GM19372 (cell line): ENCODE measurements around the gene ECHS1.
"Not testable (repeated sequence)": the region's sequence is repeated elsewhere in the genome, so short reads cannot be mapped to it uniquely, and the experiment has no call there.

Experiments
- ATAC-seq: cut with Tn5 transposase; IDR thresholded peaks from one replicate; pipeline ENCODE4 v1.9.1; 2021; ENCODE audit warnings: mild to moderate bottlenecking, low read depth, moderate library complexity; ENCODE audit not compliant: unreplicated experiment

The ECHS1 gene

DNA sequence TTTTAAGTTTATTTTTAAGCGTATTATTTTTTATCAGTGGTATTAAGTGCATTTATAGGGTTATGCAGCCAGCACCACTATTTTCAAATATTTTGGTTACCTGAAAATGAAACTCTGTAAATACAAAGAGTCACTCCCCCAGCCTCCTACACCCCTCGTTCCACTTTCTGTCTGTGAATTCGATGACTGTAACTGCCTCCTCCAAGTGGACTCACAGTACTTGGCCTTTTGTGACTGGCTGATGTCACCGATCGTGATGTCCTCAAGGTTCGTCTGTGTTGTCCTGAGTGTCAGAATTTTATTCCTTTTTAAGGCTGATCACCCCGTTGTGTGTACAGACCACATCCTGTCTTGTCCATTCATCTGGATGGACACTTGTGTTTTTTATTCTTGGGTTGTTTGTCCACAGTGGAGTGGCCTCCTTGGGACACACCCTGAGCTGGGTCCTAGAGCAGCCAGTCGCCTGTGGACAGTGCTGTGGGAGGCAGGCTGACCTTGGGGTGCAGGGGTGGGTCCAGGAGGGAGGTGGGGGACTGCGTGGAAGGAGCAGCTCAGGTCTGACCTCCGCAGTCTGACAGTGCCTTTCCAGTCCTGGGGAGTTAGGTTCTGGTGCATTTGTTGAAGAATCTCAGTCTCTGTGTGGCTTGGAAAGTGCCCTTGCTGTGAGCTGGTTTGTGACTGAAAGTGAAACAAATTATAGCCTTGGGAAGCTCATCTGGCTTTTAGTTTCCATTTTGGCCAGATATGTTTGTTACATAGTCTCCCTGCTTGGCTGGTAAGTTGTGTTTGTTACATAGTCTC, 27.7 kb upstream of the ECHS1 start:
- no peak for ATAC-seq

GRCh38 chr10:133399123-133399601, 26.0 kb upstream of the ECHS1 start:
- ATAC-seq, result no peak

DNA sequence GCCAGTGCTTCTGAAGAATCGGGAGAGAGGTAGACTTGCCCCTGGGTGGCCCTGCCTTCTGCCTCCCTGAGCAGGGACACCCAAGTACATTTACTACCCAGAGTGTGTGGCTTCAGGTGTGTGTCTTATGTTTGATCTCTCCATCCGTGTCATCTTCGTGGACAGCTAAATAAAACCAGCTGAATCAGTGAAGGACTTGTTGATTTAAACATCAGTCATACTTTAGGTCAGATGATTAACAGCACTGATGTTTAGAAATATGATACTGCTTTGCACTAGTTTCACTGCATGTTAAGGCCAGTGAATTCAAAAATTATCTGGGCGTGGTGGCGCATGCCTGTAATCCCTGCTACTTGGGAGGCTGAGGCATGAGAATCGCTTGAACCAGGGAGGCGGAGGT, 24.8 kb upstream of the ECHS1 start:
- no peak for ATAC-seq

GRCh38 chr10:133396035-133396624, 23.0 kb upstream of the ECHS1 start:
- ATAC-seq, result no peak

DNA sequence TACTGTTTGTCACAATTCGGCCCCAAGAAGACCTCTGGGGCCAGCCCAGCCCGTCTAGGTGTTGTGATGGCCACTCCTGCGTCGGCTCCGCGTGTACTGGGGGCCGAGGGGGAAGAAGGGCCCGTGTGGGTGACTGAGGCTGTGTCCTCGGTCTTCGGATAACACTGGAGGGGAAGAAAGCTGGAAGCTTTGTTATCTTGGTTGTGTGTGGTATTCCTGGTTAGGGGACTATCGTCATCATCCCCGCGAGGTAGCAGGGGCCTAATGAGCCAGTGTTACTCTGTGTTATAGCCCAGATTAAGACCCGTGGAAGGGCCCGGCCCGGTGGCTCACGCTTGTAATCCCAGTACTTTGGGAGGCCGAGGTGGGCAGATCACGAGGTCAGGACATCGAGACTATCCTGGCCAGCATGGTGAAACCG, 21.7 kb upstream of the ECHS1 start:
- ATAC-seq, result no peak

- peak; percentile 78 for ATAC-seq
Observed at GRCh38 chr10:133394064-133394663, 21.0 kb upstream of the ECHS1 start, which contains the start of gene MTG1. Gene MTG1, plus strand, starts transcription at chr10:133394157. Its CDS starts 64 bp downstream, at chr10:133394221.

DNA sequence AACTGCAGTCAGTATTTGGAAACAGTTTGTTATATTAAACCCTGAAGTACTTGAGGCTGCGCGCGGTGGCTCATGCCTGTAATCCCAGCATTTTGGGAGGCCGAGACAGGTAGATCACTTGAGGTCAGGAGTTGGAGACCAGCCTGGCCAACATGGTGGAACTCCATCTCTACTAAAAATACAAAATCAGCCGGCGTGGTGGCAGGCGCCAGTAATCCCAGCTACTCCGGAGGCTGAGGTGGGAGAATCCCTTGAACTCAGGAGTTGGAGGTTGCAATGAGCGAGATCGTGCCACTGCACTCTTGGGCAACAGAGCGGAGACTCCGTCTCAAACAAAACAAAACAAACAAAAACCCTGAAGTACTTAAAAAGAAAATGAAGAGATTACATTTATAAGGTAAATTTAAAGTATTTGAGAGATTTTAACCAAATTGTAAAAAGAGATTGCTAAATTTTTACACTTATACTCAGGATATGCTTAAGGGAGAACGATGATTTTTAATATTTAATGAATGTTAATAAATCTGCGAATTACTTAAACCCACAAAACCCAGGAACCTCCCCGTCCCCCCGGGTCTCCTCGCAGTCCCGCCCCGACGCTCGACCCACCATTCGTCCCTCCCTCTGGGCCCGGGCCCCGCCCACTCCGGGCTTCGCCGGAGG, 20.4 kb upstream of the ECHS1 start:
- ATAC-seq, result no peak

DNA sequence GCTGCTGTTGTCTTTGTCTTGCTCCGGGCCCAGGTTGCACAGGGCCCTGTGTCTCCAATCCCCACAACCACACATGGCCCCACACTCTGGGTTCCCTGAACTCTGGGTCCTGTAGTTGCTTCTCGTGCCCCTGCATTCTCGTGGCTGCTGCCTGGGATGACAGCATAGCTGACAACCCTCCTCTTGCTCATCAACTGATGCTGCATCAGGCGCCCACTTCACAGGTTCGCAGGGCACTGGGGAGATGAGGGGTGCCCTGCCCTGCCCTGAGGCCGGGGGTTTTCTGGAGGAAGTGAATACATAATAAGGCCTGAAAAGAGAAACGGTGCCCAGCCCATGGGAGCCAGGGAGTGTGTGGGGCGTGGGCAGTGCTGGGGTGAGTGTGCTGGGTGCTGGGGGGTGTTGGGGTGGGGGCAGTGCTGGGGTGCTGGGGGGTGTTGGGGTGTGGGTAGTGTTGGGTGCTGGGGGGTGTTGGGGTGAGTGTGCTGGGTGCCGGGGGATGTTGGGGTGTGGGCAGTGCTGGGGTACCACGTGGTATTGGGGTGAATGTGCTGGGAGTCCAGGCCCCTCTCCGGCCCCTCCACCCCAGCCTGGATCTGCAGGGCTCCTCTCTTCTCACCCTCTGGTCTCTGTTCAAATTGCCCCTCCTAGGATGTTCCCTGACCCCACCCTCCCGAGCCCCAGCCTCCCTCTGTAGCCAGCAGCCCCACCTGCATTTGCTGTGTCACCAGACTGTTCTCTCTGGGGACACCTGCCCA, 18.8 kb upstream of the ECHS1 start:
- ATAC-seq, result no peak

DNA sequence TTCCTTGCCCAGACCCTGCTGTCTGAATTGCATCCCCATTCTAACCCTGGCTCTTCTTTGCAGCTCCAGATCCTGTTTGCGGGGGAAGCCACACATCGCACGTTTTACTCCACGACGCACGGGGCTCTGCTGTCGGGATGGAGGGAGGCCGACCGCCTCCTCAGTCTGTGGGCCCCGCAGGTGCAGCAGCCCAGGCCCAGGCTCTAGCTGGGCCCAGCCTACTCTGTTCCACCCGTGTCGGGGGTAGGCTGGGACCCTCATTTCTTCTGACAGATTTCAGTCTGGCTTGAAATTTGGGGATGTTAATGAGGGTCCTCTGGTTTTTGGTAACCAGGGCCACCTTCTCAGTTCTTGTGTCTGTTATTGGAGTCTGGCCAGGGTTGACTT, 18.1 kb upstream of the ECHS1 start:
- no peak for ATAC-seq

- ATAC-seq, result no peak
Observed at GRCh38 chr10:133390597-133391248, 17.6 kb upstream of the ECHS1 start.

DNA sequence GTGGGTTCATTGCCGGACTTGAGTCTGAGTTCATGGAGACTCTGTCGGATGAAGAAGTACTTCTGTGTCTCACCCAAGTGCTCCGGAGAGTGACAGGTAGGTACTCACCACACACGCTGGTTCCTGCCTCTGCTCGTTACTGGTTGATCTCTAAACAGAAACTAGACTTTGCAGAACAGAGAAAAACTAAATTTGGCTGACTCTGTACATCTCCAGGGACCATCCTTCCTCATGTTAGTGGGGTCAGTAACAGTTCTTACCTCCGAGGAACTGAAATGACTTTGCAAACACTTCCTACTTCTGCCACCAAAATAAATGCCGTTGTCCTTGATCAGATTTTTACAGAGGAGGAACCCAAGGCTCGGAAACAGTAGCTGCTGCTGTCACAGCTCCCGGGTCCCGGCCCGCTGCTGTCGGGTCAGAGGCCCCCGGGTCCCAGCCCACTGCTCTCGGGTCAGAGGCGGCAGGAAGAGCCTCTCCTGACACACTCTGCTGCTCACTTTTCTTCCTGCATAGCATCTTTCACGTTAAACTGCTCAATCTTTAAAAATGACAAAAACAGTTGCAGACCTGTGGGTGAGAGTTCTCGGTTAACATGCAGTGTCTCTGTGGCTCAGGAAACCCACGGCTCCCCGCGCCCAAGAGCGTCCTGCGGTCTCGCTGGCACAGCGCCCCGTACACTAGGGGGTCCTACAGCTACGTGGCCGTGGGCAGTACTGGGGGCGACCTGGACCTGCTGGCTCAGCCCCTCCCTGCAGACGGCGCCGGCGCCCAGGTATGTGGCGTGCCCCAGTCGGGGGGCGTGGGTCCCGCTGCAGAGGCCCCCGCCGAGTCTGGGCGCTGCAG, 16.0 kb upstream of the ECHS1 start:
- ATAC-seq, result peak; percentile 82

DNA sequence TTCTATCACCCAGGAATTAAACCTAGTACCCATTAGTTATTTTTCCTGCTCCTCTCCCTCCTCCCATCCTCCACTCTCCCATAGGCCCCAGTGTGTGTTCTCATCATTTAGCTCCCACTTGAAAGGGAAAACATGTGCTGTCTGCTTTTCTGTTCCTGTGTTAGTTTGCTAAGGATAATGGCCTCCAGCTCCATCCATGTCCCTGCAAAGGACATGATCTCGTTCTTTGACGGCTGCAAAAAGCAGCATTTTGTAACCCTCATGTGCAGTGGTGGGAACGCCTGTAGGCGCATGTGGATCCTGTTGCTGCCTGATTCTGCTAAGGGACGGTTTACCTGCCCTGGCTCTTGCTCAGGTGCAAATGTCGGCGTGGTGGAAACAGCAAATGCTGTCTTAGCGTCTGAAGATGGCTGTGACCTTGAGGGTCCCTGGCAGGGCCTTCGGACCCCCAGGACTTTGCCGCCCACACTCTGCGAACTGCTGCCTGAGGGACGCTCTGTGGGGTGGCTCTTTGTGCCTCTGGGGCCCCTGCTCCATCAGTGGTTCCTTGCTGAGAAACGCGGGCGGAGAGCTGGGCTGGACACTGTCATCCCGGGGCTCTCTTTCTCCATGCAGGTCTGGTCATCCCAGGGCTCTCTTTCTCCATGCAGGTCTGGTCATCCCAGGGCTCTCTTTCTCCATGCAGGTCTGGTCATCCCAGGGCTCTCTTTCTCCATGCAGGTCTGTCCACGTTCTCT, 15.2 kb upstream of the ECHS1 start:
- peak; percentile 15 for ATAC-seq

GRCh38 chr10:133386951-133387350, 13.8 kb upstream of the ECHS1 start:
- not testable (repeated sequence) for ATAC-seq

- ATAC-seq, result no peak
Observed at GRCh38 chr10:133385214-133385613, 12.1 kb upstream of the ECHS1 start.

DNA sequence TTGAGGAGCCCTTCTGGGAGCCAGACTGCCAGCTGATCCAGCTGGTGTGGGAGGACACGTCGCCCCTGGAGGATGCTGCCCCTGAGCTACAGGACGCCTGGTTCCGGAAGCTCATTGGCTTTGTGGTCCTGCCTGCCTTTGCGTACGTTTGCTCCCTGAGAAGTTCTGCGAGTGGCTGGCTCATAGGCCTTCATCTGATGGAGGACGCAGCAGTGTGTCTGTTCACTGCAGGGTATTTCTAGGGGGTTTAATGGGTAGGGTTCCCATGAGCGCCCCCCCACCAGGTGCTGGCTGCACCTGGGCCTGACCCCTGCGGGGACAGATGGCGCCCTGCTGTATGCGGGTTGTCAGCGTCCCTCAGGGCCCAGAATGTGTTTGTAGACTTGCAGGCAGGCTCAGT, 10.9 kb upstream of the ECHS1 start:
- ATAC-seq, result no peak

DNA sequence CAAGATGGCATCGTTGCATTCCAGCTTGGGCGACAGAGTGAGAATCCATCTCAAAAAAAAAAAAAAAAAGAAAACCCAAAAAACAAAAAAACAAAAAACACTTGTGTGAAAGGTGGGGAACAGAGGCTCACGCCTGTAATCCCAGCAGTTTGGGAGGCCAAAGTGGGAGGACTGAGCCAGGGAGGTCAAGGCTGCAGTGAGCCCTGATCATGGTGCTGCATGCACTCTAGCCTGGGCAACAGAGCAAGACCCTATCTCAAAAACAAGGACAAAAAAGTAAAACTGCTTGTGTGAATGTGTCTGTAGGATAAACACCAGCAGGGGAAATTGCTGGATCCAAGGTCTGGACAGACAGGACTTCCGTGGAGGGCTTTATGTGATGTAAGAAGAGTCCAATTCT, 10.4 kb upstream of the ECHS1 start:
- ATAC-seq, result no peak

DNA sequence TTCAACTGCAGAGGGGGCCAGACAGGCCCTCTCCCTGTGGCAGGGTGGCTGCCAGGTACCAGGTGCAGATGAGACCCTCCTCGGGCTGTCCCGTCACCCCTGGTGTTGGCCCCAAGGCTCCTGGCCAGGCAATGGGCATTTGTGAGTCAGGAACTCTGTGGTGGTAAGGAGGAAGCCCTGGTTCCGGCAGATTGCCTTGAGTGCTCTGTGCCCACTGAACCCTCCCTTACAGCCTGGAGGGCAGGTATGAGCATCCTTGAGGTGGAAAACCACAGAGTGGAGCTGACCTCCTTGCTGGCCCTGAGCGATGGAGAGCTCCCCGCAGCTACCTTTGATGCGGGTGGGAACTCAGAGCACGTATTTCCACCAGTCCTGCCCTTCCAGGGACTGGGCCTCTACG, 7.9 kb upstream of the ECHS1 start:
- ATAC-seq, result no peak
